ENCODE measurements around the gene ISYNA1.

DNA sequence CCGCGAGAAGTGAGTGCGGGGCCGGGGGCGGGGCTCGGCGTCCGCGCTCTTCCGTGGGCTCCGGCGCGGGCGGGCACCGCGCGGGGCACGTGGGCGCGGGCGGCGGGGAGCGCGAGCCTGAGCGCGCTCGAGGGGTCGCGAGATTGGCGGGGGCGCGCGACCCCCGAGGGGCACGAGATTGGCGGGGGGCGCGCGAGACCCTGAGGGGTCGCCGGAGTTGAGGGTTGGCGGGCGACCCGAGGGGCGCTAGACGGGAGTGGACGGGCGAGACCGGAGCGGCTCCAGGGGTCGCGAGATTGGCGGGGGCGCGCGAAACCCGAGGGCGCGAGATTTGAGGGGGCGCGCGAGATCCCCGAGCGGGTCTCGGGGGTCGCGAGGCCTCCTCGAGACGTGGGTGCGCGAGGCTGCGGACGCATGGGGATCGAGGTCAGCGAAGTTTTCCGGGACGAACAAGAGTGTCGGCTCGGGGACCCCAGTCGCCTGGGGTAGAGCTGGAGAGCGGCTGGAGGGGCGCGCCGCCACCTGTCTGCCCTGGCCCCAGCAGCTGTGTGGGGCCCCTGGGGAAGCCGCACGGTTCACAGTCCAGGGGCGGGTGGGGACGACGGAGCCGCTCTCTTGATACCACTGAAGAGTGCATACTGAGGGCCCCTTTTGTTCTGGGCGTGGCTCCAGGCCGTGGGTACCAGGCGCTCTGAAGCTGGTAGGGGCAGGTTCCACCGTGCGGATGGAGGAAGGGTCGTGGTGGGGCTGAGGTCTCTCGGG lies 18.1 kb downstream of the ISYNA1 start:
- TF ChIP-seq CTCF (conservative IDR thresholded peaks at IDR 0.05; ENCODE audit: low read length), result no peak
- TF ChIP-seq EZH2phosphoT487 (IDR thresholded peaks at IDR 0.05; ENCODE audit: borderline replicate concordance), result no peak

Measured in Loucy (cell line).